Spleen (tissue), 7 donors: ENCODE results near the gene DXO.

Experiments used
- CTCF ChIP-seq, 11 experiments: fragments of 200-600 bp in 7 of 11; fragments of 450-650 bp in 4 of 11; sonication (generic) in 4 of 11; IDR thresholded peaks in 8 of 11; conservative IDR thresholded peaks in 3 of 11; 1 replicate in 7 of 11; 2 replicates in 4 of 11; pipeline versions ENCODE4 v1.4.0 to v1.8.0; 2016 to 2021; ENCODE audit warnings: antibody characterized with exemption in 11 of 11, inconsistent platforms in 4 of 11, mild to moderate bottlenecking in 1 of 11
- POLR2AphosphoS5 ChIP-seq, 3 donors: sonication (generic); formaldehyde crosslinking; IDR thresholded peaks; one replicate each; pipeline ENCODE4 v1.5.1; 2017; ENCODE audit warnings: antibody characterized with exemption in 3 of 3
- donor health status: DM: no; HTN: no; CAD: no; lungs with moderate emphysema.
- donor health status: DM: no; HTN: no; CAD: no.
- donor health status: DM: no; HTN: no; CAD: no.

DNA sequence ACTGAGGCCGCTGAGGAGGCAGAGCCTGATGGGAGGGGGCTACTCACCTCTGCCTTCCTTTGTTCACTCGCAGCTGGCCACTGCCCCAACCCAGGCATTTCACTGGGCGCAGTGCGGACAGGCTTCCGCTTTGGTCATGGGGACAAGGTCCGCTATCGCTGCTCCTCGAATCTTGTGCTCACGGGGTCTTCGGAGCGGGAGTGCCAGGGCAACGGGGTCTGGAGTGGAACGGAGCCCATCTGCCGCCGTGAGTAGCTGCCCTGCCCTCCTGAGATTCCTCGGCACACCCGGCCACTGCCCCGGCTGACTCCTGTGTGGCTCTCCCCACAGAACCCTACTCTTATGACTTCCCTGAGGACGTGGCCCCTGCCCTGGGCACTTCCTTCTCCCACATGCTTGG, 38.4 kb downstream of the DXO start:
- TF ChIP-seq POLR2AphosphoS5 (IDR thresholded peaks at IDR 0.05) (no peak), CTCF (IDR thresholded peaks at IDR 0.05 in 8 of 11, conservative IDR thresholded peaks at IDR 0.05 in 3 of 11) (no peak)
